ENCODE data around the gene CCDC88C.

Gene CCDC88C

DNA sequence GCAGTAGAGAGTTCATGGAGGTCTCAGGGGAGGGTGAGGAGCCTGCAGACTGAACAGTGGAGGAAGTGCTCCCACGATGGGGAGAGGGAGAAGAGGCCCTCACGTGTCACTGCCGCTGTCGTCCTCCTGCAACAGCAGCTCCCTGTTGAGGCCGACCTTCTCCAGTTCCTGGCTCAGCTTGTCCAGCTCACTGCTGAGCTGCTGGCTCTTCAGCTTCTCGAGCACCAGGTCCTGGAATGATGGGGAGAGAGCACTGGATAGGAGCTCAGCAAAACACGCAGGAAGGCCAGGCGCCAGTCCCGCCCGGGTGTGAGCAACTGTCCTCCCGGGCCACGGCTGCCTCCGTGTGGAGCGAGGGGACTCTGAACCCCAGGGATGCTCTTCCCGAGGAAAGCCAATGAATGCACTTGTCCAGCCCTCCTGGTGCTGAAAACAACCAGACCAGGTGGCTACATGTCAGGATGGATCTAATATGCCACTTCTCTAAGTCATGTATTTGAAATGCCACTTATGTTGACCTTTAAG is 107.8 kb downstream of the CCDC88C start:
- DNase-seq, result no peak

DNA sequence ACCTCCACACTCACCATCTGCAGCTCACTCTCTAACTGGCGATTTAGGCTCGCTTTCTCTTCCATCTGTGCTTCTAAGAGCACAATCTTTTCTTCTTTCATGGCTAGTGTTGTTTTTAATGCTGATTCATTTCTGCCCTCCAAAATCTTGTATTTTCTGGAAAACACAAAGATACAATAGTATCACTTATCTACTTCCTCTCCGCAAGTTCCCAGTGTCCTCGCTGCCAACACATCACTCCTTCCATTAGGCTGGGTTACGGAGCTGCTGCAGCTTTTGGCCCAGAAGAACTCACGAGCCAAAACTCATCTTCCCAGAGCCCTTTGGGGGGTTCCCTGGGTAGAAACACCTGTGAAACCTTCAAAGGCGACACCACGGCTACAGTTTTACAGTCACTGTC is 109.3 kb downstream of the CCDC88C start:
- DNase-seq, result no peak

DNA sequence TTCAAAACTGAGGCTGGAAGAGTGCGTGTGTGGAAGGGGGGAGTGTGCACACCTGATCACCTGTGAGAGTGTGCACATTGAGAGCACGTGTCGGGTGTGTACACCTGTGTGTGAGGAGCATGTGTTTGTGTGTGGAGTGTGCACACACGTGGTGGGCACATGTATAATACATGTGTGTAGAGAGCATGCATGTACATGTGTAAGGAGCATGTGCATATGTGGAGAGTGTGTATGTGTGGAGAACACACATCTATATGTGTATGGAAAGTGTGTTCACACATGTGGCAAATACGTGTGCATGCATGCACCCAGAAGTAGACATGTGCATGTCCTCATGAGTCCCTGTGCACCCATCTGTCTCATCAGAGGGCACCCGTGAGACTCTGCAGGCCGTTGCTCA is 110.0 kb downstream of the CCDC88C start:
- DNase-seq, result no peak

DNA sequence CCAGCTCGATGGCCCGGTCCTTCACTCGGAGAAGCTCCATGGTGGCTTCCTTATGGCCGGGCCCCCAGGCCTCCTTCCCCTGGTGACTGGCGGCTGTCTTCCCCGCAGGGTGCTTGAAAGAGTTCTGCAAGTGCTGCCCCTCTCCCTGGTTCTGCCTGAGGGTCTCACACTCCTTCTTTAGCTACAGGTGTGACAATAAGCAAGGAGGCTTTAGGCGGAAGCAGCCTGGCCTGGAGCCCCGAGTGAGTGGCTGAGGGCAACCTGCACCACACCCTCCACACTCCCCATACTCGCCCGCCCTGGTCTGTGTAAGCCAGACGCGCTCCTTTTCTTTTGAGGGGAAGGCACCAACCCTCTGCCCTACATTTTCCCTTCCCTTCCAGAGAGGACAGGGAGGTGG is 110.6 kb downstream of the CCDC88C start:
- no peak for DNase-seq

DNA sequence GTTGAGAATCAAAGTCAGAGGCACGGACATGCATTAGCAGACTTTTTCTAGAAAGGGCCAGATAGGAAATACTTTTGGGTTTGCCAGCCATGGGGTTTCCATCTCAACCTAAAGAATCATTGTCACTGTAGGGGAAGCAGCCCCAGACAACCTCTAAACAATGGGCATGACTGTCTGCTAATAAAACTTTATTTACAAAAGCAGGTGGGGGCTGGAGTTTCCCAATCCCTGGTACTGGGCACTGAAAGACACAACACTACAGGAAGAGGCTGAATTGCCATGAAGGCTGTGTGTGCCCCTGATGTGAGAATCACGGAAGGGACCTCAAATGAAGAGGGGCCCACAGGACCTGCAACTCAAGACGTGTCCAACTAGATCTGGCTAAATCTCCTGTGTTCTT is 111.1 kb downstream of the CCDC88C start:
- no peak for DNase-seq

DNA sequence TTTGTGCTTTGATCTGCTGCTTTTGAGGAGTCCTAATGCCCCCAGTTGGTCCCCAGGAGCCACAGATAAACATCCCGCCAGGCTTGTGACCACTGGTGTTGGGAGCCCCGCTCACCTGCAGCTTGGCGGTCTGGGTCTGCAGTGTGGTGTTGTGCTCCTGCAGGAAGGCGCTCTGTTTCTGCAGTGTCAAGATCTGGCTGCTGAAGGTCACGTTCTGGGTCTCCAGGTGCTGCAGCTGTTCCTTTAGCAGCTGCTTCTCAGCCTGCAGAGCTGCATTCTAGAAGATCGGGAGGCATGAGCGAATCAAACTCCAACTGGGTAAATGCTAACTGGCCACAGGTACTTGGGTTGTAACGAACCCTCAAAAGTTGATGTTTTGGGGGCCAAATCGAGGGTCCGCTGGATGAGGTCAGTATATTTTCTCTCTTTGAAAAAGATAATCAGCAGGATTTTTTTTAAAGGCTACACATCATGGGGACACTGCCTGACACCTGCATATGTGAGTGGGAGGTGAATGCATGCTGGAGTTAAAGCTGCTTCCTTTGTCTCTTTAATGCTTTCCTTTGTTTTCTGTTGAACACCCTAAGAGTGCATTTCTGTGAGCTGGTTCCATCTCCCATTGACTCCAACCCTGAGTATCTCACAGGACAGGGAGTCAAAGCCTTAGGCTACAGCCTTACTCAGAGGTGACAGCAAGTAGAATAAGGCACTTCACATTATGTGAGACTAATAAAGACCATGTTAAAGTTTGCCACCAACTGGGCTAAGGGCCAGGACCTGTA is 111.8 kb downstream of the CCDC88C start:
- no peak for DNase-seq

DNA sequence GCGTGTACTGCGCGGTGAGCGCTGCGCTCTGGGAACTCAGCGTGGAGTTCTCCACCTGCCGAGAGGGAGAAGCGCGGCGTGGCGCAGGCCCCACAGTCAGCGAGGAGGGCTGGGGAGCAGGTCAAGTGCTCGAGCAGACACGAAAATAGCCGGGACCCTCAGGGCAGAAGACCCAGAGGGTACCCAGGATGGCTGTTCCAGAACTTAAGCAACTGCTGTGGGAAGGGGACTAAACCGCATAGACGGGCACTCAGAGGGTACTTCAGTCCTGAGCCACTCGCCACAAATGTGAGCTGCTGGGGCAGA is 113.7 kb downstream of the CCDC88C start:
- DNase-seq, result no peak

DNA sequence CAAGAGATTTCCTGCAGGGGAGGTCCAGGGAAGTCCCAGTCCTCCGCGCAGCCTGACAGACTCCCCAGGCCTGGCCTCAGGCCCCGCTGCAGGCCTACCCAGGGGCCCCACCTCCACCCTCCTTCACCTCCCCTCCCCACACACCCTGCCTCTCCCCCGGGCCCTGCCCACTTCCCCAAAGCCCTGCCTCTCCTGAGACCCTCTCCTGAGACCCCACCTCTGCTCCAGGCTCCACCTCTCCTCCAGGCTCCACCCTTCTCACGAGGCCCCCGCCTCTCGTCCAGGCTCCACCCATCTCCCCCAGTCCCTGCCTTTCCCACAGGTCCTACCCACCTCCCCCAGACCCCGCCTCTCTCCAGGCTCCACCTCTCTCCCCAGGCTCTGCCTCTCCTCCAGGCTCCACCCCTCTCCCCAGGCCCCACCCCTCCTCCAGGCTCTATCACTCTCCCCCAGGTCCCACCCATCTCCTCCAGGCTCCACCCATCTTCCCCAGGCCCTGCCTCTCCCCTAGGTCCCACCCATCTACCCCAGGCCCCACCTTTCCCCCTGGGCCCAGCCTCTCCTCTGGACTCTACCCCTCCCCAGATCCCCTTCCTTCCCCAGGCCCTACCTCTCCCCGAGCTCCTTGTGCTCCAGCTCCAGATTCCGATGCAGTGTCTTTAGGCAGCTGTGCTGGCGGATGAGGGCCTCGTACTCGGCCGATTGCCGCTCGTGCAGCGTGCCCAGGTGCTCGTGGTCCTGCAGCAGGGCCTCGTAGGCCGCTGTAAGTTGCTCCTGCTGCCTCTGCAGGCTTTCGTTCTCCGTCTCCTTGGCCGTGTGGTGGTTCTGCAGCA is 114.3 kb downstream of the CCDC88C start:
- no peak for DNase-seq

DNA sequence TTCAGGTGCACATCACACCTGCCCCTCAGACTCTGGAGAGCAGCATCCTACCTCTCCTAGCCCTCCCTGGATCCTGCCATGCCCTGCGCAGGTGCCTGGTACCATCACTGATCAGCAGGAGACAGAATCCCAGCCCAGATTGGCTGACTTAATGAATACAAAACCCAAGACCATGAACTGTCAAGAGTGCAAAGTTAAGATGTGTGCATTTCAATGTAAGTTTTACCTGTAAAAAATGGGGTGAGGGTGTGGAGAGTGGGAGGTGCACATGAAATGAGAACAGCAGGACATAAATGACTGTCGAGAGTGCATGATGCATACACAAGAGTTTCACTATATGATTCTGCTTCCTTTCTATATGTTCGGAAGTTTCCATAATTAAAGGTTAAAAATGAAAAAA is 115.2 kb downstream of the CCDC88C start:
- no peak for DNase-seq

DNA sequence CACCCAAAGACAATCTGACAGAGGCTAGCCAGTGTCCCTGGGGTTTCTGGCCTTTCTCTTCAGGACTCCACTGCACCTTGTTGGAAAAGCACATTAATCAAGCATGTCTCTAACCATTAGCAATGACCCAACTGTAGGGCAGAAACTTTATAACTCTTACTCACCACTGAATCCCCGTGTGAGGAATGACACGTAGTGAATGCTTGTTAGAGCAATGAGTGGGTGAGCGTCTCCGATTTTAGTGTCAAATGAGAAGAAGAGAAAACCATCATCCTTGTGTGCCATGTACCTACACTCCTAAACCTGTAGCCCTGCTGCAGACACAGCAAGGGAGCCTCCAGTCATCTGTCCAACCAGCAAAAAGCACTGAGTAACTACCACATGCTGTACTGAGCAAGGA is 116.7 kb downstream of the CCDC88C start:
- no peak for DNase-seq

DNA sequence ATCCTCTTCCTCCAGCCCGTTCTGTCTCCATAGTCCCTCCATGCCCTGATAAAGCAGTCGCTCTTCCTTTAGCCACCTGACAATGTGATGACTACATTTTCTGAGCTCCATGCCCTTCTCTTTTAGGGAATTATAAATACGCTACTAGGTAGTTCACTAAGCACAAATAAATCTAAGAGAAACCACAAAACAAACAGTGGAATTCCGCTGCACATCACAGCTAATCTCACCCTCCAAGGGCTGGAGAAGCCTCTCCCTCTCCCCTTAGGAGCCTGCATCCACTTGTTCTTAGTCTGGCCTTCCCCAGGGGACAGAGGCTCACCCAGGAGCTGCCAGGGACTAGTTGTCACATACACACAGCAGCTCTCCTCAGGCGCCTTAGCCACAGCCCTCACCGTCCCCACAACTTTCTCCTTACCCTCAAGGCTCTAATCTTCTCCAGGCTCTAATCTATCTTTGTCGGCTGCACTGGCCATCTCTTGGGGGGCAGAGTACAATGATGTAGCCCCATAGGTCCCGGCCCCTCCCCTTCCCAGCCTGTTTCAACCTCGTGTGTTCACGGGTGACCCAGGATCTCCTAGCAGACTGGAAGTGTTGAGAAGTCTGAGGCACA is 117.2 kb downstream of the CCDC88C start:
- no peak for DNase-seq

DNA sequence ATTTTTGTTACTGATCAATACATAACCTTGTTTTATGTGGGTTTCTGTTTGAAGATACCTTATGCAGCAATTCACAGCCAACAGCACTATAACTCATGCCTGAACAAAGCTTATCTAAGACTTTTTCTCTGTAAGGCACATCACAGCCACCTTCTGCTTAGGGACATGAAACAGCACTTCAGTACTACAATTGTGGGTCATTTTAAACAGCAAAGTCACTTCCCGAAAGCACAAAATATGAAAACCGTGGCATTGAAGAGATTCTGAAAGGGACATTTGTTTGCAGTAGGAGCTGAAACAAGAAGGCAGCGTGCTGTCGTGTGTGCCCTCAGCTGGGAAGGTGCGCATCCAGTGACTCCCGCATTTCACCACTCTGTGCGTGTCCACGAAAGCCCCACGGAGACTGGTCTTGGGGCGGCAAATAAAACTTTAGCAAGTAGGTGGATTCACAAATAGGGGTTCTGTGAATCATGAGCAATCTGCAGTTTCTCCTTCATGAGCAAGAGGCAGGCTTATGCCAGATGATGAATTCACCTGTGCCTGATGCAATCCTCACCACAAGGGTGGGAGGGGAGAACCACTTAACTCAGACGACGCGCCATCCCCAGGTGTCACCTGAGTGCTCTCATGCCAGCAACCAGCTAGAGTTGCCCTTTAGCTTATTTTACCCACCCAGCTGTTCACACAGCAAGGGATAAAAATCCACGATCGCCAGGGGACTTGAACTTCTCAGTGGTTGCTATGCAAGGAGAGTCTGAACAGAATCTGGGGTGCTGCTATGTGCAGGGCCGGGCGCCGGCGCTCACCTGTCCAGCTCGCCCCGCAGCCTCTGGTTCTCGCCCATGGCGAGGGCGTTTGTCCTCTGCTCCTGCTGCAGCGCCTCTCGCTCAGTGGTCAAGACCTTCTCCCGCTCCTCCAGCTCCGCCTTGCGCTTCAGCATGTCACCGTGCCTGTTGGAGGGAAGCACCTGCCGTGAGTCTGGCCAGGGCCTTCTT is 118.2 kb downstream of the CCDC88C start:
- peak in 1 of 51 donors; percentile 3 for DNase-seq

DNA sequence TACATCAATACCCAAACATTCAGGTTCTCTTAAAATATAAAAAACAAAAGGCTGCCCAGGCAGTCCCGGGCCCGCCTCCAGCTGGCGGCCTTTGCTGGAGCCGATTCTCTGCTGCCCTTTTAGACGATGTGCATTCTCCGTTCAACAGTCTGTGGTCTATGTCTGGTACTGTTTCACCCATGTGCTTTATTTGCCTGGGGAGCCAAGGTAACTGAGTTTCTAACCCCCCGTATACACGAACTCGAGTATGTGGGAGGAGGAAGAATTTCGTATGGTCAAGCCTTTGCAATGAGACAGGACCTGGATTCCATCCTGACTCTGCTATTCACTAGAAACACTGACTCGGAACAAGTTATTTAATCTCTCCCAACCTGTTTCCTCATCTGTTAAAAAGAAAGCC is 119.0 kb downstream of the CCDC88C start:
- peak in 8 of 51 donors; percentile 2 to 28 (median 10) for DNase-seq

DNA sequence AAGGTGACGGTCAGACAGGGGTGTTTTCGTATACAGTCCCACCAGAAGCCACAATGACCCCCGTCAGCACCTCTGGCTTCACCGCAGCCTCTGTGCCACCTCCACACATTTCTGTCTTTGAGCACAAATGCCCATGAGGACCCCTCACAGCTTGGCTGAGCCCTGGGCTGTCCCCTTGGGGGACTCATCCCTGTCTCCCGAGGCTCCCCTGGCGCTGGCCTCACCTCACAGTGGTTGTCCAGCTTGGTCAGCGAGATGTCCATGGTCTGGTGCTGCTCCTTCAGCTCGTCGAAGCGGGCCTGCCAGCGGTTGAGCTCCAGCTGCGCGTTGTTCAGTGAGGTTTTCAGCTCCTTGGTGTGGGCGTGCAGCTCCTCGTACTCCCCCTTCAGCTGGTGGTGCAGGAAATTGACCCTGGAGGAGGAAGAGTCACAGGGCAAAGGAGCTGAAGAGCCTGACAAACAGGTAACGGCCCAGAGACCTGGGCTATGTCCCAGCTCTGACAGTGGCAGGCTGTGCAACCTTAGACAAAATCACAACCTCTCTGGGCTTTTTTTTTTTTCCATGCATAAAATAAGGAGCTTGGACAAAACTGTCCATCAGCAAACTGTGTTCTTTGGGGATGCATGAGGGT is 120.4 kb downstream of the CCDC88C start:
- no peak for DNase-seq

DNA sequence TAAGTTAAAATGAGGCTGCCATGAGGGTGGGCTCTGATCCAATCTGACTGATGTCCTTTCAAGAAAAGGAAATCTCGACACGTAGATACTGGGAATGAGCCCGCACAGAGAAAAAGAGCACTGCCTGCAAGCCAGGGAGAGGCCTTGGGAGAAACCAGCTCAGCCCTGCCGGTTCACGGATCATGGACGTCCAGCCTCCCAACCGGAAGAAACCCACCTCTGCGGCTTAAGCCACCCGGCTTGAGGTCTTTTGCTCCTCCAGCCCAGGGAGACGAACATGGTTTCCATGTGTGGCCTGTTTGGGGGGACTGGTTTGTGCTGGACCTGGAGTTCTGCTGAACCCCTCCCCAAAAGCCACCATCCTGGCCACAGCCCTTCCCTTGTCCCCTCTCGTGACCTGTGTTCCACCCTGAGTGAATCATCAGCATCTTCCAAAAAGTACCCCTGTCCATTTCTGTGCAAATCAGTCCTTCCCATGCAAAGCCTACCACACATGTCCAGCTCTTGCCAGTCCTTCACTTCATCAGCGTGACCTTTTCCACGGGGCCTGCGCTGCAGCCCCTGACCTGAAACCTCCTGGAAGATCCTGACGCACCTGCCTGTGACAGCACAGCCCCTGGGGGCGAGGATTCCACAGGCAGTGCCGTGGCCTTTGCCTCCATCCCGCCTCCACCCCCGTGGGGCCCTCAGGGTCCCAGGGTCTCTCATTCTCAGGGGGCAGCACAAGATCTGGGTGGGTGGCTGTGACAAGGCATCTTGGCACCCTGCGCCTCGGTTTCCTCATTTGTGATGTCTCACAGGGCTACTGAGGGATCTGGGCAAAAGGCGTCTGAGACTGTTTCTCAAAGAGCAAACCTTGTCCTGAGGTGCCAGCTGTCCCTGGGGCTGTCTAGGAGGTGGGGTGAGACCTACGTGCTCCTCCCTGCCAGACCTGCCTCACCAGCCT is 121.5 kb downstream of the CCDC88C start:
- no peak for DNase-seq

DNA sequence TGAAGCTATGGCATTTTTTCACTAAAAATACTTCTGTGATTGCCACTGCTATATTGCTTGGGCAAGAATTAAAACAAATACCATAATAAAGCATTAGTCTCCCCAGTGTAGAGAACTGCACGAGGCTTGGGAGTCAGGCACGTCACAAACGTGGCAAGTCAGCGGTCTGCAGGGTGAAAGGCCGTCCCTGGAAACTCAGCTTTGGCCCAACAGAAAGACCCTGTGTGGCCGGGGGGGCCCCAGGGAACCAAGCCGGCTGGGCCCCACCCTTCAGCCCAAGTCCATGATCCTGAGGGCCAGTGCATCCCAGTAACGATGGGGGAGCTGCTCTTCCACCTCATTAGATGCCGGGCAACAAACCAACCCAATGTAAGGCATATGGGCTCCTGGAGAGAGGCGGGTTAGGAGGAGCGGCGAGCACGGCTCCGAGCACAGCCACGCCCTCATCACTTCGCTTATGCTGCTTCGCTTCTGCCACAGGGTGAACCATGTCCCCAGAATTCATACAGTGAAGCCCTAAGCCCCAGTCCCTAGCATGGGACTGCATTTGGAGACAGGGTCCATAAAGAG is 122.3 kb downstream of the CCDC88C start:
- no peak for DNase-seq

DNA sequence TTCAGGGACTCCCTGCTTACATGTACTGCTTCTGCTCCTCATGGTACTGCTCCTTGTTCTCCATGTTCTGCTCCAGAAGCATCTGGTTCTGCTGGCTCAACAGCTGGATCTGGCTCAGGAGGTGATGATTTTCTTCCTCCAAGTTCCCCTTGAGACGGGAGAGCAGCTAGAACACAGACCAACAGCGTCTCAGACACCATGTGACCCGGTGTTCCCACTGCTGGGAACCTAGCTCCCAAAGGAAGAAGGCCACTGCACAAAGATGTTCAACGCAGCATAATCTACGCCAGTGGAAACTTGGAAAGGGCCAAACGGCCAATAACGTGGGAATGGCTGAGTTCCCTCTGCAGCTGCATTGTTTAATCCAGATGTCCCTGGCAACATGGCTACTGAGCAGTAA is 123.5 kb downstream of the CCDC88C start:
- DNase-seq, result no peak

DNA sequence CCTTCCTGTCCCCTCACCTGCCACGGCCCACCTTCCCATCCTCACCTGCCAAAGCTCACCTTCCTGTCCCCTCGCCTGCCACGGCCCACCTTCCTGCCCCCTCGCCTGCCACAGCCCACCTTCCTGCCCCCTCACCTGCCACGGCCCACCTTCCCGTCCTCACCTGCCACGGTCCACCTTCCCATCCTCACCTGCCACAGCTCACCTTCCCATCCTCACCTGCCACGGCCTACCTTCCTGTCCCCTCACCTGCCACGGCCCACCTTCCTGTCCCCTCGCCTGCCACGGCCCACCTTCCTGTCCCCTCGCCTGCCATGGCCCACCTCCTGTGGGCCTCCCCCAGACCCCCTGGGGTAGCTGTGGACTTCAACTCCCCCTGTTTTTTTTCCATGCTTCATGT is 124.3 kb downstream of the CCDC88C start:
- peak in 3 of 51 donors; percentile 11 to 21 (median 16) for DNase-seq

DNA sequence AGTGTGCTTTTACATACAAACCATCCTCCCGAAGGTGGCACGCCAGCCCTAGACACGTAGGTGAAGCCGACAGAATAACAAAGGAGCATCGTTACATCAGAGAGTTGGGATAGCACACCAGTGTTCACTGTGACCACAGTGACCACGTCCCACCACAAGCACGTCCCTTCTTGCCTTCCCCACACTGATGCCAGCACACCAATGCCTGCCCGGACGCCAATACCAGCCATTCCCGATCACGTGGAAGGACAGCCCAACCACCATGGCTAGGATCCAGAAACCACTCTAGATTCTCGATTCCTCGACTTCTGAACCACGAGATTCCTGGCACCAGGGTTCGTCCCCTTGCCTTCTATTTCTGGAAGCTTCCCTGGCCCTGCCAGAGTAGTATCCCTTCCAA is 125.1 kb downstream of the CCDC88C start:
- DNase-seq, result no peak

Measured in hypothalamus (tissue), 51 donors.